HG02759 (cell line): ENCODE results near the gene MPC1.

Experiments
- ATAC-seq: cut with Tn5 transposase; IDR thresholded peaks from one replicate; pipeline ENCODE4 v1.9.1; 2021; ENCODE audit warnings: mild to moderate bottlenecking, moderate library complexity; ENCODE audit not compliant: unreplicated experiment

The MPC1 gene

DNA sequence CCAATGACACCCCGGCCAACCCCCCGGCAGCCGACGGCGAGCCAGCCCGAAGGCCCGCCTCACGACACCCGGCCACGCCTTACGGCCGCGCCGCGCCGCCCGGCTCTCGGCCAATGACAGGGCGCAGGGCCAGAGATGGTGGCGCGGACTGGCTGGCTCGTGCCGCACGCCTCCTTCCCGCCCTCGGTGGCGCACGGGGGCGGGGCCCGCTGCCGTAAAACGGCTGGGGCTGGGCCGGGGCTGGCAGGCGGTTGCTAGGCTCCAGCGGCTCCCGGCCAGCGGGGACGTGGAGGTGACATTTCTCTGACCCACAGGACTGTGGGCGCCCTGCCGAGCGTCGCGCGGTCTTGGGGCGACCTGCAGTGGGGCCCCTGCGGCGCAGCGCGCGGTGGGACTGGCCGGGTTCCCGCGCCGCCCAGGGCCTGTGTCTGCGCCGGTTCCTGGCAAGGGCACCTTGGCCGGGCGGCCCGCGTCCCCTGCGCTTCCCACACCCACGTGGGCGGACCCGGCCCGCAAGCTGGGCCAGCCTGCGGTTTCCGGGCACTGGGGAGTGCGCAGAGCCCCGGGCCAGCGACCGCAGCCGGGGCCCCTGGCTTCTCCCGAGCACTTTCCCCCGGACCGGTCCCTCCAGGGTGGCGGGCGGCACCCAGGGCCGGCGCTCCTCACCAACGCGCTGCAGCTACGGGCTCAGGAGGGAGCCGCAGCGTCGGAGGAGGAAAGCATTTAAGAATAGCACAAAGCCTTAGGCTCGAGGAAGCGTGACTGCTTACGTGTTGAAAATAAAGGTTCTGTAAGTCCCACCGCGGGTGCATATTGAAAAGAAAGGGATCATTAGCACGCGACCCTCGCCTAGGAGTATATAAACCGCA lies at the start of gene MPC1:
Gene MPC1 (minus strand): TSS at position 8 of the 869 bp plus-strand sequence. CDS start 64 bp downstream, outside the sequence.
- peak; percentile 91 for ATAC-seq

DNA sequence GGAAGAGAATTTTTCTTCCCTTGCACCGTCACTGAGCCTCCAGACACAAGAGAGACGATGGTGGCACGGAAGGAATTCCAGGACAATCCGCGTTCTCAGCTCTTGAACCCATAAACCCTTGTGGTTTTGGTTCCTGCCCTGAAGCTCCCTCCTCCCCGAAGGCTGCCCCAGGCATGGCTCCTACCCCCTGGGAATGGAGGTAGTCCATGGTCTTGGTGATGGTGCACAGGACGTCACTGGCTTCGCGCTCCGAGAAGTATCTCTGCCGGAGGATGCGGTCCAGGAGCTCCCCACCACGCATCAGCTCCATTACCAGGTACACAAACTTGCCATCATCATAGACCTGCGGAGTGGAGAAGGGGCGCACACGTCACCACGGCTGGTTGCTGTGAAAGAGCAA lies 47.5 kb upstream of the MPC1 start:
- no peak for ATAC-seq

DNA sequence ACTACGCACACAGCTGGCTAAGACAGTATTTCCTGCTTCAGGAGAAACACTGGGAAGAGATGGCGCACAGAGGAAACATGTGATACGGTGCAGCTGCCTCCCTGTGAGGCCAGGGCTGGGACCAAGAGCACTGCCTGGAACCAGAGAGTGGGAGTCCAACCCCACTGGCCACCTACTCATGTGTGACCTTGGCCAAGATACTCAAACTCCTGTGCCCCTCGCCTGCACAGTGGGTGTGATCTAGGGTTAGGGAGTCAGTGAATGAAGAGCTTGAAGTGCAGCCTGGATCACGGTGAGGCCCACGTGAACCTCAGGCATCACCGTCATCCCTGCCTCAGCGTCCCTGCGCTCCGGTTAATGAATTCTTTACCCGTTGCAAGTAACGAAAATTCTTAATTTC lies 41.7 kb upstream of the MPC1 start:
- ATAC-seq = no peak

DNA sequence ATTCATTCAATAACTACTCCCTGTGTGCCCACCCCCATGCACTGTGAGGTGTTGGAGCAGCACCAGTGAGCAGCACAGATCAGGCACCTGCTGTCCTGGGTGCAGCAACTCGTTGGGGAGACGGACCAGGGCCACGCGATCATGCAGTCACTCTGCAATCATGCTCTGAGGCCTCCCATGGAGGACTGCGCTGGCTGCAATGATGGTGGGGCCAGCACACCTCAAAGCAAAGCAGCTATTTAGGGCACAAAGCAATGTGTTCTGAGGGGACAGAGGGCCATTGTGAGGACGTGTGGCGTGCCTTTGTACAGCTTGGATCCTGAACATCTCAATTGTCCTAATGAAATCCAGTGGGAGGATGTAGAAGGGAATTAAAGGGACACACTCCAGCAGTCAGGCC lies 41.0 kb upstream of the MPC1 start:
- no peak for ATAC-seq

DNA sequence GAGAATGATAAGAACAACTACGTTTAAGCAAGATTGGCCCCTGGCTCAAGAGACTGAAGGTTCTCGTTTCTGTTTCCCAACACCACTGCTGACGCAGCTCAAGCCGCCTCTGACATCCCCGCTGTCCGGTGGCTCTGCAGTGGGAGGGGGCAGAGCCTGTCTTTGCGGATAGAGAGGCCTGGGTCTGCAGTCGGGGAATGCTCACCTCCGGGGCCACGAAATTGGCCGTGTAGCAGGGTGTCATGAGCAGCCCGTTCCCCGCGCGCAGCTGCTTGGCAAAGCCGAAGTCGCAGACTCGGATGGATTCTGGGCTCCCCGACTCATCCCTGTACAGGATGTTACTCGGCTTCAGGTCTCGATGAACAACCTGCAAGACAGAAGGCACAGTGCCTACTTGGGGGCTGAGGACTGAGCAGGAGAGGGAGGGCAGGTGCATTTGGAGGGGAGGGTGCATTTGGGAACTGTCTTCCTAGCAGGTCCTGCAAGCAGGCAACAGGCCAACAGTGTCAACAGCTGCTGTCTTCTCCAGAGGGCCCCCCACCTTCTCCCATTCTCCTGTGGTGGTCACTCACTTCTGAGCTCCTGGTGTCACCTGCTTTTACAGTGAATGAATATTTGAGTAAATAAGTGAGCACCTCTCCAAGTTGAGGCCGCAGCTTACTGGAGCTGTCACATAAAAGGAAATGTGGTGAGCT lies 40.5 kb upstream of the MPC1 start:
- ATAC-seq = no peak

DNA sequence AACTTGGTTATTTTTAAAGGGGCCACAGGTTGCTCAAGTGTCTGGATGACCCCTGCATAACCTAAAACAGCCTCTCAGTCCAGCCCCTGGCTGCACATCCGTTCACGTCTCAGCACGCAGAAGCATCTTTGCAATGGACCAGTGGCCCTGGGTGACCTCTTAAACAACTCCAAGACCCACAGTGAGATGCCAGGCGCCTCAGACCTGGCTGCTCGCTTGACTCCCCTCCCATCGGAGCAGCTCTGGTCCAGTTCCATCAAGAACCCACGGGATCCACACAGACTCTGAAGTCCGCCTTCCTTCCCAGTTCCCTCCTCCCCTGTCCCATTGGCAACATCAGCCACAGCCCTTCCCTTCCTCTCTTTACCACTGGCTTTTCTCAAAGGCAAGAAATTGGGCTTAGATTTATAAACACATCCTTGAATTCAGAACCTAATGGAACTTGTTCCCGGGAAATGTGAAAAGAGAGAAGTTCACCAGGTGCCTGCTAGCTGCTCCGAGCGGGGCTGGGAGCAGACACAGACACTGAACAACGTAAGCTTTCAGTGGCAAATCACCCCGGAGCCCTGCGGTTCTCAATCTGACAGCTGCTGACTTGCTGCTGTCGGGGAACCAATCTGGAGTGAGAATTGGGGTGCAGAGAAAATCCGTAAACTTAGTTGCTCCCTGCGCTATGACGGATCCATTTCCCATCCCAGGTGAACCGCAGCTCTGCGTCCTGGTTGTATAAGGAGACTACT lies 39.6 kb upstream of the MPC1 start:
- ATAC-seq = no peak

DNA sequence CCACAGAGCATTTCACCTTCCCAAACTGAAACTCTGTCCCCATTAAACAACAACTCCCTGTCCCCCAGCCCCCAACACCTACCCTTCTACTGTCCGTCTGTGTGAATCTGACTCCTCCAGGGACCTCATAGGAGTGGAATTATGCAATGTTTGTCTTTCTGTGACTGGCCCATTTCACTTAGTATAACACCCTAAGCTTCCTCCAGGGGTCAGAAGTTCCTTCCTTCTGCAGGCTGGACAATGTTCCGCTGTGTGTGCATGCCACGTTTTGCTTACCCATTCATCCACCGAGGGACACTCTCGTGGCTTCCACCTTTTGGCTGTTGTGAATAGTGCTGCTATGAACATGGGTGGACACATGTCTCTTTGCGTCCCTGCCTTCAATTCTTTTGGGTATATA lies 37.6 kb upstream of the MPC1 start:
- no peak for ATAC-seq

DNA sequence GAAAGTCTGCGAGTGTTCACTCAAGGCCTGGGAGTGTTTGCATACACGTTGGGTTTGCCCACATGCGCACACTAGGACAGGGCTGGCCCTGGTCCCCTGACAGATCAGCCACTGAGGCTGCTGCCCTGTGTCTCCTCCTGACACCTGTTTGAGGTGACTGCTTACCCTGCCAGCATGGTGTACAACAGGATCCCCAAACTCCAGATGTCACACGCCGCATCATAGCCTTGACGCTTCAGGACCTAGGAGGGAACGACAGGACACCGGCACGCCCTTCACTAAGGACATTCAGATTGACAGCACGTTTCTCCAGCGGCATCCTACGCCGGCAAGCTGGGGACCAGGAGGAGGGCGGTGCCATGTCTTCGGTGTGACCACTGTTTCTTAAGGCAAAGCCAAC lies 37.0 kb upstream of the MPC1 start:
- ATAC-seq = peak; percentile 19

DNA sequence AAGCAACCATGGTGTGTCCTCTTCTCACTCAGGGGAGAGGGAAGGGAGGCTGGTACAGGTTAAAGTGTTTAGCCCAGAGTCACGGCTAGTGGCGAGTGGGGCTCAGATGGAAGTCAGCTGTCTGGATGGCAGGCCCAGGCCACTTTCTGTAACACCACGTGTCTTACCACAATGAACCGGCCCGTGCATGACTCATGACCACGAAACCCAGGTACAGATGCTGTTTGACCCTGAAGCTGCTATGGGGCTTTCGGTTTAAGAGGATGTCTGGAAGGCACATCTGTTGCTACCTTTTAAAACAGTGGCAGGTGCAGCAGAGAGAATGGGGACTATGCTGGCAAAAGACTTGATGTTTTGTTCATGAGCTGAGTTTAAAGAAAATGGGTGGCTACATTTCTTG lies 36.5 kb upstream of the MPC1 start:
- ATAC-seq = peak; percentile 95

DNA sequence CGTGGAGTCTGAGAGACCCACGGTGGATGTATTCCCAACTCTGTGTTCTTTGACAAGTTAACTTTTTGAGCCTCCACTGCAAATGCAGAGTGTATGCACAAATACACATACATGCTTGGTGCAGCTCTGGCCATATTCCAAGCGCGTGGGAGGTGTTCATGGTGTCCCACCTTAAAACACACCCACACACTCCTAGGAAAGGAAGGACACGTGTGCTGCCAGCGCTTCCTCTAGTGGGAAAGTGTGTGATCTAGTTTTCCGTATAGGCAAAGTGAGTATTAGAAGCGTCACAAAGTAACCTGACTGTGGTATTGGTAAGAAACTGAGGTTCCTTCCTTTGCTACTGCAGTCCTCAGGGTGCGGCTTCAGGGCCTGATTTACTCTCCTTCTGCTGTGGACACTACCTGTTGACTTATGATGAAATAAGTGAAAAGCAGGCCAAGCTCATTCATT lies 36.0 kb upstream of the MPC1 start:
- no peak for ATAC-seq

DNA sequence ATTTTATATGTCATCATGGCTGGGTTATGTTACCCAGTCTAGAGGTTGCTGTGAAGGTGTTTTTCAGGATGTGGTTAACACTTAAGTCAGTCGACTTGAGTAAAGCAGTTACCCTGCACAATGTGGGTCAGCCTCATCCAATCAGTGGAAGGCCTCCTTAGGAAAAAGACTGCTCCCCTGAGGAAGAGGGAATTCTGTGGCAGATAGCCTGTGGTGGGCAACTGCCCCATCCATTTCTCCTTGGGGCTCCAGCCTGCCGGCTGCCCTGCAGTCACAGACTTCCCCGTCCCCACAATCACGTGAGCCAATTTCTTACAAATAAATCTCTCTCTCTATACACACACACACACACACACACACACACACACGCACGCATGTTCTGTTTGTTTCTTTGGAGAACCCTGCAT lies 34.5 kb upstream of the MPC1 start:
- peak; percentile 26 for ATAC-seq

DNA sequence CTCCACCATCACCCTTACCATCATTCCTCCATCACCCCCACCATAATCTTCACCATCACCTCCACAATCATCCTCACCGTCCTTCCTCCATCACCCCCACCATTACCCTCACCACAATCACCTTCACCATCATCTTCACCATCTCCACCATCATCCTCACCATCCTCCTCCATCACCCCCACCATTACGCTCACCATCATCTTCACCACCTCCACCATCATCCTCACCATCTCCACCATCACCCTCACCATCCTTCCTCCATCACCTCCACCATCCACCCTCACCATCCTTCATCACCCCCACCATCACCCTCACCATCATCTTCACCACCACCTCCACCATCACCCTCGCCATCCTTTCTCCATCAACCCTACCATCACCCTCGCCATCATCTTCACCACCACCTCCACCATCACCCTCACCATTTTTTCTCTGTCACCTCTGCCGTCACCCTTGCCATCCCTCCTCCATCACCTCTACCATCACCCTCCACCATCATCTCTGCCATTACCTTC lies 33.1 kb upstream of the MPC1 start:
- ATAC-seq = no peak

DNA sequence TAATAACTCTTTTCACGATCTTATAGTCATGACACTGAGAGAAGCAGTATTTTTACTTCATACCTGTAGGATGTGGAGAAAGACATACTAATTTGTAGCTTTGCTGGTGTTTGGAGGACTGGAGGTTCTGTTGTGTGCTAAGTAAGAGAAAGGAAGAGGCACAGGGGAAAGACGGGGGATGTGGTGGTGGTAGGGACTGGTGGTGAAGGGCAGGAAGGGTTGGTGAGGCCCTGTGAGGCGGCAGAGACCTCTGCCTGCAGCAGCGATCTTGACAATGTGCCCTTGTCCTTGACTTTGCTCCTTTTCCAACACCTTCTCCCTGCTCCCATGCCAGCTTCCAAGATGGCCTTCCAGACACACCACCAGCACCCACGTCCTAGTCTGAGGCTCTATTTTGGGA lies 32.6 kb upstream of the MPC1 start:
- ATAC-seq = no peak

DNA sequence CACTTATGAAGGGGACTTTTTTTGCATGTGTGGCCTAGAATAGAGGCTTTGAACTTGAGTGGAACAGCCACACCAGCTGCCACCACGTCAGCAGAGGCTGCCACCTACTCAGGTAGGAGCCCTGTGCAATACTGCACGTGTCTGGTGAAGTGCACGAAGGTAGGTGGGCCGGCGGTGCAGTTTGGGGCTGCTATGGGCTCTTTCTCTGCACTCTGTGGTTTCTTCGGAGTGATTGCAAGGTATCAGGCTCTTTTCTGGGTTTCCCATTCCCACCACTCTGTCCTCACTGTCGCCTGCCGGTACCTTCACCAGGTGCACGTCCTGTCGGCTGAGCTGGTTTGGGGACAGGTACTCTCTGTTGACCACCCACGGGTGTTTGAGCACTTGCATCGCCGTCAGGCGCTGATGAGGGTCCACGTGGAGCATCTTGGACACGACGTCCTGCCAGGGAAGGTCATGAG lies 30.8 kb upstream of the MPC1 start:
- ATAC-seq = no peak

DNA sequence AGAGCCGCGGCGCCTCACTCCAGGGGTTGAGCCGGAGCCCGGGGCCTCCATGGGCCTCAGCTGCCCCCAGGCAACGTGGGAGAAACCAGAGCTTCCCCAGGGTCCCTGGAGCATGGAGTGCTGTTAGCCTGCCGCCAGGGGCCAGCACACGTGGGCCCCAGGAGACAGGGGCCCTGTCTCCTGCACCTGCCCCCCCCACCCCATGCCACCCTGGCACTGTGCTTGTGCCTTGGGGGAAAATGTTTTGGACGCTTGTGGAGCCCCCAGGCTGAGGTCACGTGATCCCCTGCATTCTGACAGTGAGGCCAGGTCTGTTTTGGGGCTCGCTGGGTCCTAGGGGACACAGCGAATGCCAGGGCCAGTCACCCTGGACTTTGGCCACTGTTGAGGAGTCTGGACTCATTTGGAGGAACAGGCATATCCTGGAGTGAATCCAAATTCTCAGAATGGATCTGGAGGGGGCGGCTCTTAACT lies 30.2 kb upstream of the MPC1 start:
- ATAC-seq = no peak

DNA sequence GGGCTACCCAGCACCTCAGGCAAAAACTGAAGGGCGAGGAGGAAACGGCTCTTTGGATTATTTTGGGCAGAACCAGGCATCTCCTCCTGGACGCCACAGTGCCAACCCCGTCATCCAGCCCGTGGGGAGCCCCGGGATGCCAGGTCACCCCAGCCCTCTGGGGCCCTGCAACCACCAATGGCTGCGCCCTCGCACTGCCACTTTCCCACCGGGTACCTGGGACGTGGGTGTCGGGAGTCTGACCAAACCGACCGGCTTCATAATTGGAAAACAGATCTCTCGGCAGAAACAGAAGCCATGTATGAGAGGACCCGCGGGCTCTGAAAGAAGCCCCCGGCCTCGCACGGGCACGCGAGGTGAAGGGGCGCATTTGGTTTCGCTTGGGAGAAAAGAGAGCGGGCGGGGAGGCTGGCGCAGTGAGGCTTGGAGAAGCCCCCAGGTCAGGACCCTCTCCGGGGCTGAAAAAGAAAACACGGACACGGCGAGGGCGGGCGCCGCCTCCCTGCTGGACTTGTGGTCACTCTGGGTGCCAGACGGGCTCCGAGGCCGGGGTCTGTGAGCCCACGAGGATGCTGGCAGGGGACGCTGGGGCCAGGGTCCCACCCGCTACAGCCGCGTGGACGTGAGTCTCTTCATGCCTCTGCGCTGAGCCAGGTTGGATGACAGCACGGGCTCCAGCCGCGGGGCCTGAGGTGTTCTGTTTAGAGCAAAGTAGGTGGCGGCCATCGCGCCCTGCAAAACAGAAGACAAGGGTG lies 29.6 kb upstream of the MPC1 start:
- no peak for ATAC-seq

DNA sequence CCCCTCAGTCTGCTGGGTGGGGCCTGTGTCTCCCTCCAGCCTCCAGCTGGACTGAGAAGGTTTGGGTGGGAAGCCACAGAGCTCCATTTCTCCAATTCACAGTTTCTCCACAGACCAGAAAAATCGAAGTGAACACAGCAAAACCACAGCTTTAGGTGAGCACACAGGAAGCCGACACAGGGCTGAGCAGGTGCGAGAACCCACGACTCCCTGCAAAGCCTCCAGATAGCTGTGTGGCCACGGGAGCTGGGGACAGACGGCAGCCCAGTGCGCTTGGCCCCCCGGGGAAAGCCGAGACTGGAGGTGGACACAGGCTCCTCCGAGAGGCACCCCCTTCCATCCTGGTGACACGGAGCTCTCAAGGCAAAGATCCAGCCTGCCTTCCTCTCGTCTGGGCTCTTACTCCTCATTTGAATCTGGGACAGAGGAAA lies 29.0 kb upstream of the MPC1 start:
- ATAC-seq = no peak

DNA sequence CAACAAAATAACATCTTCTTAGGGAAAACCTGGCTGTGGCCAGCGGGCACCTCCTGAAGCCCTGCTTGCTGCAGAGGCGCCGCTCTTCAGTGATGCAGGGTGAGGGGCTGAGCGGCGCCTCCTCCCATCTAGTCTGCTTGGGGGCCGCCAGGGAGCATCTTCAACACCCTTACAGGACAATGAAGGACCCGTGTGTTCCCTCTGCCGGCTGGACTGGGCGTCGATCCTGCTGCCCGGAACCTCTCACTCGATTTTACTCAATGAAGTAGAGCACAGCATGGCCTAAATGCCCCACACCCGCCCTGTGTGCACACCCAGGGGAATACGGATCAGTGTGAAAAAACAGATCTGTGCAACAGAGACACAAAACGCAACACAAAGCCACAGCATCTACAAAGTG lies 28.5 kb upstream of the MPC1 start:
- no peak for ATAC-seq

DNA sequence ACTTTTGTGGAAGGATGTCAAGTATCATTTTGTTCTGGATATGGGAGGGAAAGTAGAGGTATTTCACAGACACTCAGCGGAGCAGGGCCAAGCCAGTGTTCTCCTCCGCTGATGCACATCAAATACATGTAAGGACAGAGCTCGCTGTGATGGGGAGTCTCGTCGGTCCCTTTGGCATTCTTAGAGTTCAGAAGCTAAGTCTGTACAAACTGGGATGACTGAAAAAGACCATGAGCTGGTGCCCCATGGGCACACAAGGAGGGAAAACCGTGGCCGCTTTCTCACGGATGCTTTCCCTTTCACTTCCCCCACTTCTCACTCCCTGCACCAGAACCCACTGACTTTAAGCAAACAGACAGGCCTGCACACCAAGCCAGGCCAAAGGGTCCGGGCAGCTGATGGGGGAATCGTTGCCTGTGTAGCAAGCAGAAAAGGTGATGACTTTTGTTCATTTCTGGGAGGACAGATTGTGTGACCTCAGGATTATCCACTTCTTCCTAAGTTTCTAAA lies 27.7 kb upstream of the MPC1 start:
- no peak for ATAC-seq
